ENCODE data around the gene GFAP. TPM values are rescaled to one million over a fixed set of nuclear protein-coding genes. Genes with fewer than 3 reads are reported as not detected.

Gene GFAP
- under 0.01 and 0.11 TPM in 2 replicates for total RNA-seq

GRCh38 chr17:44915321-44915726 is at the start of gene GFAP:
Gene GFAP, minus strand, starts transcription at chr17:44915500. Its CDS starts 14 bp downstream, at chr17:44915486.

GRCh38 chr17:44947461-44948314 is 32.4 kb upstream of the GFAP start, which contains the start of gene KIF18B:
Gene KIF18B, minus strand, starts transcription at chr17:44947773. Its CDS starts 11,429 bp downstream, at chr17:44936344.

GRCh38 chr17:44899074-44899782 is 16.1 kb downstream of the GFAP start, which contains the start of gene EFTUD2:
Gene EFTUD2, minus strand, starts transcription at chr17:44899445. Its CDS starts 4,924 bp downstream, at chr17:44894521.

Small RNAs within 50 kb of the gene (small RNA-seq; reads per million reads assigned to genes)
- not detected for gene CCDC103
- gene MIR6783: 1.5 reads per million, percentile 70 among the genes with 10 or more reads in this experiment
- gene RN7SL405P: not detected

Other genes with a start within 250 kb of the GFAP start
- gene CCDC43, start 225.7 kb downstream of the GFAP start, total RNA-seq: 23.9 and 27.5 TPM in 2 replicates
- 2.5 and 4.3 TPM in 2 replicates for gene DBF4B, start 206.8 kb downstream of the GFAP start, total RNA-seq
- gene ADAM11, start 156.5 kb downstream of the GFAP start, total RNA-seq: 2.6 and 6.3 TPM in 2 replicates
- gene GJC1, start 85.2 kb downstream of the GFAP start, total RNA-seq: 9.3 and 10.6 TPM in 2 replicates
- not detected in 2 replicates for gene HIGD1B, start 67.6 kb downstream of the GFAP start, total RNA-seq
- 75.8 and 92.3 TPM in 2 replicates for gene EFTUD2, start 16.1 kb downstream of the GFAP start, total RNA-seq
- 1.7 and 2.4 TPM in 2 replicates for gene KIF18B, start 32.3 kb upstream of the GFAP start, total RNA-seq
- 0.39 and 0.65 TPM in 2 replicates for gene C1QL1, start 52.8 kb upstream of the GFAP start, total RNA-seq
- 89.6 and 123 TPM in 2 replicates for gene DCAKD, start 136.1 kb upstream of the GFAP start, total RNA-seq
- 61.6 and 71.8 TPM in 2 replicates for gene NMT1, start 145.8 kb upstream of the GFAP start, total RNA-seq
- 143 and 169 TPM in 2 replicates for gene PLCD3, start 217.0 kb upstream of the GFAP start, total RNA-seq
- 2.5 and 4.3 TPM in 2 replicates for gene ACBD4, start 220.2 kb upstream of the GFAP start, total RNA-seq
- gene HEXIM1, start 233.0 kb upstream of the GFAP start, total RNA-seq: 11.4 and 18.5 TPM in 2 replicates
- gene HEXIM2, start 246.4 kb upstream of the GFAP start, total RNA-seq: 5.9 and 11.0 TPM in 2 replicates

Data from placental epithelial cell (primary cell).